GM10847 (cell line): ENCODE measurements around the gene PAX7.

Source experiments
- POLR2A ChIP-seq: IDR thresholded peaks from 2 replicates; pipeline ENCODE4 v1.6.1; 2011; ENCODE audit not compliant: insufficient read length; ENCODE audit errors: extremely low read depth

Gene PAX7

DNA sequence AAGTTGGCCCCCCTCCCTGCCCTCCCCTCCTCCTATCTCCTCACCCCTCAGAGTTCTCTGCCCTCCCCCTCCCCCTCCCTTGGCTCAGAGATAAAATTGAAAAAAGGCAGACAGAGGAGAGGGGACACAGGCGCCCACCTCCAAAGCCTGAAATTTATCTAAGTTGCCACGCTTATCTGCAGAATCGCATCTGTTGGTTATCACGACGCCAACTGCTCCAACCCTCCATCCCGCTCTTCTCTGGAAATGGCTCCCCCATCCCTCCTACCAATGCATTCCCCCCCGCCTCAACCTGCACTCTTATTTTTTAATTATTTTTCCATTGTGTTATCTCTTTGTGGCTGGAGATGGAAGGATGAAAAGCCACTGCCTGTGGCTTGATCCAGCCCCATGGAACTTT is 138.5 kb downstream of the PAX7 start:
- TF ChIP-seq POLR2A: no peak

DNA sequence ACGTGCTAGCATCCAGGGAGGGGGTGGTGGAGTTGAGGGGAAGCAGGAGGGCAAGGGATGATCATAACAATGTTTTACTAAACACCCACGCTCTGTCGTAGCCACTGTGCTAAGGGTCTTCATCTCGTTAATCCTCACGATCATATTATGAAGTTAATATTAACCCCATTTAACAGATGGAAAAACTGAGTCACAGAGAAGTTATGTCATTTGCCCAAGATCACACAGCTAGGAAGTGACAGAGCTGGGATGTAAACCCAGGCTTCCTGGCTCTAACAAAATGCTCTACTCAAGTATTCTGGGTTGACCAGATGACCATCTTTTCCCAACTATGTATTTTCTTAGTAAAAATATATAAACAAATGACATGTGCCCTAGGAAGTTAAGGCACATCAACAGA is 140.2 kb downstream of the PAX7 start:
- no peak for TF ChIP-seq POLR2A

DNA sequence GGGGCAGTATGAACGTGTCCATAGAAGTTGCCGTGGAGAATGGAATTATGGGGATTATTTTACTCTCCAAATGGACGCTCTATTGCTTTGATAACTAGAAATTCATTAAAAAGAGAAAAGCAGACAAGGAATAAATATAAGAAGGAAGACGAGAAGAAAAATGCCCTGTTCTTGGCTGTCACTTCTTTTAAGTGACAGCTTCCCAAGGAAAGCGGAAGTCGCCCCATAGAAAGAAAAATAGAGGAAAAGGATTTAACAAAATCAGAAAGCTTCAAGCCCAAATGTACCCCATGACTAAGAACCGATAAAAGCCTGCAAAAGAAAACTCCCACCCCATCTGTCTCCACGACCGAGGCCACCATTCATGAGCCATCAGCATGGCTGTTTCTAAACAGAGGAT is 143.1 kb downstream of the PAX7 start:
- no peak for TF ChIP-seq POLR2A

DNA sequence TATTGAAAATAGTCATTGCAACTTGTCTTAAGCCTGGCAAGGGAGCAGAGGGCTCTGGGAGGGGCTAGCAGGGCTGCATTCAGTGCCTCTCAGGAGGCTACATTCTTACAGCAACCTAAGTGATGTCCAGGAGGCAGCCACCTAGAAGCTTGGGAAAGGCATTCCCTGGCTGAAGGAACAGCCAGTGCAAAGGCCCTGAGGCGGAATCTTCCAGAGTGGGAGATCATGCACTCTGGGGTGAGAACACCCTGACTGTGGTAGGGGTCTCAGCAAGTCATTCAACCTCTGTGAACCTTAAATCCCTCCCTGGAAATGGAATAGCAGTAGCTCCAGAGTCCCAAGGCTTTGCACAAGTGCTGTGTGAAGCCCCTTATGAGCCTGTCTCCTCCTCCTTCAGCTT is 144.7 kb downstream of the PAX7 start:
- no peak for TF ChIP-seq POLR2A

DNA sequence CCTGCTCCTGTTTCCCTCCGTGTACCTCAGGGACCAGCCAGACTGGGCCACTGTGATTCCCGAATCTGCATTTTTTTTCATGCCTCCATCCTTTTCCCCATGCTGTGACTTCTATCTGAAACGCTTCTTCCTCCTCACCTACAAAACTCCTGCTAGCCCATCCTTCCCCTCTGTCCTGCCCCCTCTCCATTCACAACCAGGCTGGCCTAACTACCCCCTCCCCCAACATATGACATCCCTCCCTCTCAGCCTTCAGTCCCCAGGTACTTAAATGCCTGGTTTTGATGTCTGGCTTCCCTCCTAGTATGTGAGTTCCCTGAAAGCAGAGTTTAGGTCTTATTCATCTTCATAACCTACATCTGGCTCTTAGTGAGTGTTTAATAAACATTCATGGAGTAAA is 146.1 kb downstream of the PAX7 start:
- no peak for TF ChIP-seq POLR2A

DNA sequence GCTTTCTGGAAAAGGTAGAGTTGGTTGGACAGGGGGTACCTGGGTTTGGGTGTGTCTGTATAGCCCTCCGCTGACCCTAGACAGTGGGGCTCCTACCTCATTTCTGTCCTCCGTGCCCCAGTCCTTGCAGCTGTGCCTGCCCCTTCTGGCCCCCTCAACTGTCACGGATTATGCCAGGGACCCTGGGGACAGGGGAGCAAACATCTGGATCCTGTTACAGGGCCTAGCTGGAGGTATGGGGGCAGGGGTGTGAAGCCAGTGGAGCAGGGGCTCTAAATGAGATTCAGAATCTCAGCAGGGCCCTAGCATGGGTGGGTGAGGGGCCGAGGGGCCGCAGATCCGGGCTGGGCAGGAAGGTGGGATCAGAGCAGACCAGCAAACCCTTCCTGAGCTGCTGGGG is 147.8 kb downstream of the PAX7 start:
- no peak for TF ChIP-seq POLR2A

DNA sequence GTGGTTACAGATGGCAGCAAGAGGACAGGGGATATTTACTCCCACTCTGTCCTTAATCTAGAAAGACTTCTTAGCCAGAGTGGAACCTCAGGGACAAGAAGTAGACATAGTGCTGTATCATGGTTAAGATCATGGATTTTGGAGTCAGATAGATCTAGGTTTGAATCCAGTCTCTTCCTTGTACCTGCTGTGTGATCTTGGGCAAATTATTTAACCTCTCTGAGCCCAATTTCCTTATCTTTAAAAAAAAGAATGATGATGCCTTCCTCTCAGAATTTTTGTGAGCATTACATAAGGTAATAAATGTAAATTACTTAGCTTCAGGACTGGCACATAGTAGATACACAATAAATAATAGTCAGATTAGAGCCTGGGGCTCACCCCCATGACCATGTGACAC is 150.4 kb downstream of the PAX7 start:
- TF ChIP-seq POLR2A: no peak

DNA sequence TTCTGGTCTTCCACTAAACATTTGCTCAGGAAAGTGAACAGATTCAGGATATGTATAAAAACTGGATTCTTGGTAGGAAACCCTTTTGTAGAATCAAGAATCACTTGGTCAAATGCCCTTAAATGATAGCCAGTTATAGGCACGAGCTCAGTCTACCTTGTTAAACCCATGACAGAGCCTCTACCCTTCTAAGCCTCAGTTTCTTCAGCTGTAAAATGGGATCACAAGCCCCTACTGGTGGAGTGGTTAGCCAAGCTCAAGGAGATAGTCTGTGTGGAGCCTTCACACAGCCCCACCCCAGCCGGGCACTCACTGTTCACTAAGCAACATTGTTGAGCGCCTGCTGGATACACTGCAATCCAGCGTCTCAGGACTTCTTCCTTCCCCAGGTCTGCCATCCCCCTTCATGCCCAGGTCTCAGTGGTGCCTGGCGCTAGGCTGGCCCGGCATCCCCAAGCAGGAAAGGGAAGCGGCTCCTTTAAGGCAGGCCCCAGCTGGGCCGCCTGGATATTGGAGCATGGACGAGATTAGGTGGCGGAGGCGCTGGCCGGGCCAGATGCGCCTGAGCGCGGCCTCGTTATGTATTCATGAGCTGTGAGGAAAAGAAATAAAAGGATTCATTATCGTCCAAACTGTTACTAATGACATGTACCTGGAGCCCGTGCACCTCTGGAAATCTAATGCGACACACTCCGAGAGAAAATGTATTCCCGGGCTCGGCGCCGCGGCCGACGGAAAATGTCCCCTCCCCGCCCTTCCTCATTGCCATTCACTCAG is 153.2 kb downstream of the PAX7 start:
- TF ChIP-seq POLR2A: no peak

DNA sequence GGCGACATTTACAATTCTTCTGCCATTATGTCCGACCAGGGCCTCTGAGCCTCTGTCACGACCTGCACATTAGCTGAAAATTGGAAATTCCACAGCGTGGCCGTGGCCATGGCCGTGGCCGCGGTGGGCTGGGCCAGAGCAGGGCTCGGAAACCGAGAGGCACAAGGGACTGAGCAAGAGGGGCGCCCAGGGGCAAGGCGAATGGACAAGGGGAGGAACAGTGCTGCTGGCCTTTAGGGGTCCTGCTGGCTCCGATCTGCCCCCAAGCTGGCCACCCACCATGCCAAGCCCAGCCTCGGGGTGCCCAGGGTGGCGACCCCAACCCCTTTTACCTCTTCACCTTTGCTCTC is 153.8 kb downstream of the PAX7 start:
- TF ChIP-seq POLR2A: no peak

DNA sequence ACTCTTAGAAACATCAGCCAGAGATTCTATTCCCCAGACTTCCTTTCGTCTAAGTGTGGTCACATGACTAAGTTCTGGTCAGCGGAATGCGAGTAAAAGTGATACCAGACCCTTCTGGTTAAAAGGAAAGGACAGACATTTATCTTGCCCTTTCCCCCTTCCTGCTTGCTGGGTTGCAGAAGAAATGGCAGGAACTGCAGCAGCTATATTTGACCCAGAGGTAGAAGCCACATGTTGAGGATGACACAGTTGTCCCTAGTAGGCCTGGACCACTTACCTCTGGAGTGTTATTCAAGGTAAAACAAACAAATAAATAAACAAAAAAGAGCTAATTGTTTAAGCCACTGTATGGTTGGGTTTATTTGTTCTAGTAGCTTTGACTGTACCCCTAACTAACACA is 155.5 kb downstream of the PAX7 start:
- no peak for TF ChIP-seq POLR2A

DNA sequence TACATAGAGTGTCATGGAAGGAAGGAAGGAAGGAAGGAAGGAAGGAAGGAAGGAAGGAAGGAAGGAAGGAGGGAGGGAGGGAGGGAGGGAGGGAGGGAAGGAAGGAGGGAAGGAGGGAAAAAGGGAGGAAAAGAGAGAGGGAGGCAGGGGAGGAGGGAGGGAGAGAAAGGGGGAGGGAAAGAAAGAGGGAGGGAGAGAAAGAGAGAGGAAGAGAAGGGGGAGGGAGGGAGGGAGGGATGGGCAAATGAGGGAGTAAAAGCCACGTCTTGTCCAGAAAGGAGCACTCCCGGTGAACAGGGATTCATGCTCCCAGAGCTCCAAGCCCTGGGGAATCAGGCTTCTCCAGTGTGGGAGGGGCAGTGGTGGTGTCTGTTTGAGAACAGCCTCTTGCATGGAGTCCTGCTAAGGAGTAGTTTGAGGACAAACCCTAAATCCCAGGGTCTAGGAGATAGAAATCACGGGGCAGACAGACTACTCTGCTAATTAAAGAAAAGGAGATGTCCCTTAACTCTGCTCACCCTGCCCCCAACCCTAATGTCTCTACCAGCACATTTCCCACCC is 157.3 kb downstream of the PAX7 start:
- TF ChIP-seq POLR2A: no peak

DNA sequence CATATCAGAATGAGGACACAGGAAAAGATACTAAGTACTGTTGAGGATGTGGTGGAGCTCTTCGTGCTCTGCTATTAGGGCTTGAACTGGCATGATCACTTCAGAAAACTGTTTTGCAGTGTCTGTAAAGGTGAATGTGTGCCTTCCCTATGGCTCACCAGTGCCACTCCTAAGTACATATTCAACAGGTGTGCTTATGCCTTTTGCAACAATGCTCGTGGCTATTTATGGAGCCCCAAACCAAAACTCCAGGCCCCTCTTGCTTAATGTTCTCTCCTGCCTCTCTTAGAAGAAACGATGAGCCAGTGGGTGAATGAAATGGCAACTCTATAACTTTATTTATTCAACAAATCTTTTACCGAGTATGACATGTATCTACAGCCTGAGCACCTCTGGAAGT is 158.6 kb downstream of the PAX7 start:
- TF ChIP-seq POLR2A: no peak

DNA sequence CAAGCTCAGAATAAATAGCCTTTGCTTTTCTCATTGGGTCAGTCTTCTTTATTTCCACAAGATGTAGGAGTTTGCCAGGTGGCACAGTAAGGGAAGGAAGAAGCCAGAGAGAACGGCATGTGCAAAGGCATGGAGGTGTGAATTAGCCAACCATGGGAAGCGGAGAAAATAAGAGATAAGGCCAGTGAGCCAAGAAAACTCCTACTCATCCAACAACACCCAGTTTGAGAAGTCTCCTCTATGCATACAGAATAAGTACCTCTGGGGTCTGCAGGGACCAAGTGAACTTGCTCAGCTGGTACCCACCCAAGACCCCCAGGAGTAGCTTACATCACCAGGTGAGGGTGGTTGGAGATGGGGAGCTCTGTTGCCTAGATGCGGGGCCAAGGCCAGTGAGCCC is 162.1 kb downstream of the PAX7 start:
- TF ChIP-seq POLR2A: no peak

DNA sequence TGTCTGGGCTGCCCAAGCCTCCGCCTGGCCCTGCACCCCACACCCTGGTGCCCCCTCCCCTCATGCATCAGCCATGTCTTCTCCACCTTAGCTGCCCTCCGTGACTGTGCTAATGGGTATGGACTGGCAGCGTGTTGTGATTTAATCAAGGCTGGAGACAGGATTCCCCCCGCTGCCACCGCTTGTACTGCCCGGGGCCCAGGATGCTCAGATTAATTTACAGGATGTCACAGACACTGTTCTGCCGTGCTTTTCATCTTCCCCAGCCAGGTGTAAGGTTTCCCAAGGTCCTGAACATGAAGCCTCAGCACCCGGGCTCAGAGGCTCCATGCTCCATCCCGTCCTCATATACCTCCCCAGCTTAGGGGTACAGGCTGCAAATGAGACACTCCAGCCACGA is 162.5 kb downstream of the PAX7 start:
- TF ChIP-seq POLR2A: no peak

DNA sequence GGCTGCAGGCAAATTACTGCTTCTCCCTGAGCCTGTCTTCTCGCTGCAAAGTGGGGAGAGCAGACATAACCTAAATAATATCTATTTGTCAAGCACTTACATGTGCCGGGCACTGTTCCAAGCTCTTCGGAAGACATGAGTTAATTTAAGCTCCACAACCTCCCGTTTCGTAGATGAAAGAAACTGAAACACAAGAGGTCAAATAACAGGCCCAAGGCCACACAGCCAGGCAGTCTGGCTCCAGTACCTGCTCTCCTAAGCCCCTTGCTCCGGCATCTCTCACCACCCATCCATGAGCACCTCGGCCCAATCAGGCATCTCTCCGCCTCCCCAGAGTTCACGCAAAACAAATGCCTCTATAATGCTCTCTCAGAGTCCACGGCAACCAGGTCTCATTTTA is 163.4 kb downstream of the PAX7 start:
- TF ChIP-seq POLR2A: no peak

DNA sequence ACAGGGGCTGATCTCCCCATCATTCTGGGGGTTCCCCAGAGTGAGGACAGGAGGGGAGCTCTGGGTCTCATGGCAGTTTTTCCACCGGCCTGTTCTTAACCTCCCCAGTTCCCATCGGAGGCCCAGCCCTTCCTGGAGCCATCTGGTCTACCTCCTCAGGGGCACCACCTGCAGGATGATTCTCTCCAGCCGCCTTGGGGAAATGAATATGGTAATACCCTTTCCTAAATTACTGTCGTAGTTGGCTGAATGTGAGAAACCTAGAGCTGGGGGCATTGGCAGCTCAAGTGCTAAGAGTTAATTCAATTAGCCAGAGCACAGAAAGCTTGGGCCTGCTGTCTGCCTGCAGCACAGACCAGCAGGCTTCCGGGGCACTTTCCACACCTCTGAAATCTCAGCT is 163.9 kb downstream of the PAX7 start:
- no peak for TF ChIP-seq POLR2A

DNA sequence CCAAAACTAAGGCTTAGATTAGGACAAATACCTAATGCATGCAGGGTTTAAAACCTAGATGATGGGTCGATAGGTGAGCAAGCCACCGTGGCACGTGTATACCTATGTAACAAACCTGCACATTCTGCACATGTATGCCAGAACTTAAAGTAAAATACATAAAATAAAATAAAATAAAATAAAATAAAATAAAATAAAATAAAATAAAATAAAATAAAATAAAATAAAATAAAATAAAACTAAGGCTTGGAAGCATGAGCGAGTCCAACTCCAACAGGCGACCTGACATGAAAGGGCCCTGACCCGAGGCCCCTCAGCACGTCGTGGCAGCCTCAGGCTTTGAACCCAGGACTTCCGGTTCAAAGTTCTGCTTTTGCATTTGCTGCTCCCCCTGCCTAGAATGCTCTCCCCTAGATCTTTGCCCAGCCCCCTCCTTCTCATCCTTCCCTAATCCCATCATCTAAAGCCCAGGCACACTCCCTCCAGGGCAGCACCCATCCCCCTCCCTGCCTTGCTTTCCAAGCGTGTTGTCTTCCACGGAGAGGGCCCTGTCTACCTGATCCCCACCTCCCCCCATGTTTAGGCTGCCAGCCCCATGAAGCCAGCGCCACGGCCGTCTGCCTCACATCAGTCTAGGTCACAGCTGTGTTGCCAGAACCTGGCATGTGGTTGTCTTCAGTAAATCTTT is 164.5 kb downstream of the PAX7 start:
- no peak for TF ChIP-seq POLR2A
